NCI-H226 (cell line): ENCODE measurements around the gene ATN1.
A peak's percentile ranks its signal among the peaks of the same experiment; 100 is the strongest.
"Not testable (repeated sequence)": the region's sequence is repeated elsewhere in the genome, so short reads cannot be mapped to it uniquely, and the experiment has no call there.

Source experiments
- DNase-seq: peaks from one replicate; pipeline ENCODE4 v3.0.0-alpha.2; 2015

ATN1 gene

GRCh38 chr12:6927379-6928021 lies at the start of gene ATN1:
Gene ATN1, plus strand, starts transcription at chr12:6927959. Its CDS starts 6,043 bp downstream, at chr12:6934002.
- DNase-seq, result peak; percentile 72

- not testable (repeated sequence) for DNase-seq
Measured at GRCh38 chr12:6879824-6880223, 47.9 kb upstream of the ATN1 start.

GRCh38 chr12:6883252-6883651 lies 44.5 kb upstream of the ATN1 start:
- DNase-seq, result no peak

- no peak for DNase-seq
Measured at GRCh38 chr12:6883683-6884082, 44.1 kb upstream of the ATN1 start.

GRCh38 chr12:6884539-6884938 lies 43.2 kb upstream of the ATN1 start:
- DNase-seq, result no peak

GRCh38 chr12:6886206-6886999 lies 41.4 kb upstream of the ATN1 start:
- not testable (repeated sequence) for DNase-seq

GRCh38 chr12:6887460-6887859 lies 40.3 kb upstream of the ATN1 start:
- DNase-seq, result no peak

GRCh38 chr12:6888360-6888759 lies 39.4 kb upstream of the ATN1 start:
- DNase-seq, result no peak

- DNase-seq, result not testable (repeated sequence)
Measured at GRCh38 chr12:6888794-6889193, 39.0 kb upstream of the ATN1 start.

GRCh38 chr12:6889775-6890573 lies 37.8 kb upstream of the ATN1 start:
- DNase-seq, result not testable (repeated sequence)

GRCh38 chr12:6890789-6891645 lies 36.7 kb upstream of the ATN1 start:
- DNase-seq, result peak; percentile 91

GRCh38 chr12:6891646-6892001 lies 36.1 kb upstream of the ATN1 start:
- DNase-seq, result no peak

GRCh38 chr12:6892683-6893082 lies 35.1 kb upstream of the ATN1 start:
- not testable (repeated sequence) for DNase-seq

- DNase-seq, result no peak
Measured at GRCh38 chr12:6894321-6894720, 33.4 kb upstream of the ATN1 start.

GRCh38 chr12:6896846-6897435 lies 30.8 kb upstream of the ATN1 start:
- DNase-seq, result no peak

GRCh38 chr12:6899427-6899826 lies 28.3 kb upstream of the ATN1 start:
- no peak for DNase-seq

- no peak for DNase-seq
Measured at GRCh38 chr12:6899837-6900519, 27.8 kb upstream of the ATN1 start.

GRCh38 chr12:6902448-6902847 lies 25.3 kb upstream of the ATN1 start:
- DNase-seq, result no peak

- DNase-seq, result no peak
Measured at GRCh38 chr12:6903722-6904121, 24.0 kb upstream of the ATN1 start.

- DNase-seq, result peak; percentile 84
Measured at GRCh38 chr12:6904280-6905276, 23.2 kb upstream of the ATN1 start, which contains the start of gene LRRC23. Gene LRRC23, plus strand, starts transcription at chr12:6904822. Its CDS starts 812 bp downstream, at chr12:6905634.
